ENCODE results near the gene PRAMEF8.
"Not testable (repeated sequence)": the region's sequence is repeated elsewhere in the genome, so short reads cannot be mapped to it uniquely, and the experiment has no call there.

Gene PRAMEF8

DNA sequence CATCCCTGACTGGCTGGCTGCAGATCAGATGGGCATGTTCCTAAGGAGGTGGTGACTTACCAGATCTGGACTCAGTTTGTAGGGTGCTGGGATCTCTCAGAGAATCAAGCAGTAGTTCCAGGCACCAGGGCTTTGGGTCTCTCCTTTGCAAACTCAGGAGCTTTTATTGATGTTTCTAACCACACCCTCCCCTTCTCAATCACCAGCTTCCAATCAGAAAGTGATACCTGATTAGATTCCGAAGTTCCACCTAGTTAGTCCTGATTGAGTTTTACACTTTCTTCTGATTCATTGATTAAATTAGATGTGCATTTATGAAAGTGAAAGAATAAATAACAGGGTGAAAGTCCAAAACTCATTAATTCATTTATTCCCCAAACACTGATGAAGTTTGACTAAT, at the start of gene PRAMEF8:
TSS of gene PRAMEF8 (minus strand) at position 101 of the 400 bp plus-strand sequence. CDS start 1,046 bp downstream, outside the sequence.
- not testable (repeated sequence) for DNase-seq

DNA sequence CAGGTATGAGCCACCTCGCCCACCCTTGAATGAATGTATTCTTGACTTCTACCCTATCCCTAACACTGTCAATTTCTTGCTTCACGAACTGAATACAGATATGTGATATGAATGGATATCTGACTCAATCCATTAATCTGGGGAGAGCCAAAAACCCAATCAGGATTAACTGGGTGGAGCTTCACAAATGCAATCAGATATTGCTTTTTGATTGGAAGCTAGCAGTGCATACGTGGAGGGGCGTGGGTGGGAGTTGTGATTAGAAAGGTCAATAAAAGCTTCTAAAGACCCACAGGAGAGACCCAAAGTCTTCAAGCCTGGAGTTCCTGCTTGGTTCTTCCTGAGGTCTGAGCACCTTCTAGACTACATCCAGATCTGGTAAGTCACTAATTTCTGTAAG, 30.3 kb upstream of the PRAMEF8 start, which contains the start of gene PRAMEF15:
TSS of gene PRAMEF15 (plus strand) at position 301 of the 400 bp plus-strand sequence. CDS start 2,827 bp downstream, outside the sequence.
- DNase-seq: not testable (repeated sequence)

DNA sequence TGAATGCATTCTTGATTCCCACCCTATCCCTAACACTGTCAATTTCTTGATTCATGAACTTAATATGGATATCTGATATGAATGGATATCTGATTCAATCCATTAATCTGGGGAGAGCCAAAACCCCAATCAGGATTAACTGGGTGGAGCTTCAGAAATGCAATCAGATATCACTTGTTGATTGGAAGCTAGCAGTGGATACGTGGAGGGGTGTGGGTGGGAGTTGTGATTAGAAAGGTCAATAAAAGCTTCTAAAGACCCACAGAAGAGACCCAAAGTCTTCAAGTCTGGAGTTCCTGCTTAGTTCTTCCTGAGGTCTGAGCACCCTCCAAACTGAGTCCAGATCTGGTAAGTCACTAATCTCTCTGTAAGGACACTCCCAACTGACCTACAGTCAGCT, 18.3 kb upstream of the PRAMEF8 start, which contains the start of gene PRAMEF33:
TSS of gene PRAMEF33 (plus strand) at position 301 of the 400 bp plus-strand sequence. CDS start 2,416 bp downstream, outside the sequence.
- not testable (repeated sequence) for DNase-seq

DNA sequence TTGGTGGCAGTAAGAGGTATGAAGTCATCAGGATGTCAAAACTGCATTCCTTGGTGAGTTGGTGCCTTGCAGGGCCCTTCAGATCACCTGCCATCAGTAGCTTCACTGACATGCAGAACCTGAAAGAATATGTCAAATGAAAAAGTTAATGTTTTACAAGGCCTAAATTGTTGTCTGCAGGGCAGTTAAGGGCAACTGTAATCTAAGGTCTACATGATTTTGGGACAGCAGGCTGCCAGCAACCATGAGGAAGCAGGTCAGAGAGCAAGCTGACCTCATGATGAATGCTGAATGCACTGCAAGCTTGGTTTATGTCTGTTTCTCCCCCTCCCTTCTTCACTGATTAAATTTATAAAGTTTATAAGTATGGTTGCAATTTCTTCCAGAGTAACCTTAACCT, 17.3 kb upstream of the PRAMEF8 start:
- DNase-seq: not testable (repeated sequence)

DNA sequence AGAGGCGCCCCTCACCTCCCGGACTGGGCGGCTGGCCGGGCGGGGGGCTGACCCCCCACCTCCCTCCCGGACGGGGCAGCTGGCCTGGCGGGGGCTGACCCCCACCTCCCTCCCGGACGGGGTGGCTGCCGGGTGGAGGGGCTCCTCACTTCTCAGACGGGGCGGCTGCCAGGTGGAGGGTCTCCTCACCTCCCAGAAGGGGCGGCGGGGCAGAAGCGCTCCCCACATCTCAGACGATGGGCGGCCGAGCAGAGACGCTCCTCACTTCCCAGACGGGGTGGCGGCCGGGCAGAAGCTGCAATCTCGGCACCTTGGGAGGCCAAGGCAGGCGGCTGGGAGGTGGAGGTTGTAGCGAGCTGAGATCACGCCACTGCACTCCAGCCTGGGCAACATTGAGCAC, 13.8 kb upstream of the PRAMEF8 start:
- DNase-seq: not testable (repeated sequence)

DNA sequence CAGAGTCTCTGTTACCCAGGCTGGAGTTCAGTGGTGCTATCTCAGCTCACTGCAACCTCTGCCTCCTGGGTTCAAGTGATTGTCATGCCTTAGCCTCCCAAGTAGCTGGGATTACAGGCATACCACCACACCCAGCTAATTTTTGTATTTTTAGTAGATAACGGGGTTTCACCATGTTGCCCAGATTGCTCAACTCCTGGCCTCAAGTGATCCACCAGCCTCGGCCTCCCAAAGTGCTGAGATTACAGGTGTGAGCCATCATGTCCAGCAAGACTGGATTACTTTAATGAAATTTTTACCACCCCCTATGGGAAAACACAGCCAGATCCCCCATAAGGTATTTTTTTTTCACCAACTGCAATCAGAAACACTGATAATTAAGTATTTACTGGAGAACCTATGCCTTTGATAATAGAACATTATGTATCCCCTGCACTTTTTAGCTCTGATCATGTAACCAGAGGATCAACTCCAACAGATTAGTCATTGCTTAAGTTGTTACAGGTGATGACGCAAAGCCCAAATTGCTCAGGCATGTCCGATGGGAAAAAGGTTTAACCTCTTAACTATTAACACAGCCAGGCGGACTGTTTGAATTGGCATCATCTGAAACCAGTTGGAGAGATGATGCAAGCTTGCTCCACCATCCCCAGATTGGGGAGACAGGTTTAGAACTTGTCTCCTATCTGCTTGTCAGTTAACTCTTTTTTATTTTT, 12.4 kb upstream of the PRAMEF8 start:
- not testable (repeated sequence) for DNase-seq

DNA sequence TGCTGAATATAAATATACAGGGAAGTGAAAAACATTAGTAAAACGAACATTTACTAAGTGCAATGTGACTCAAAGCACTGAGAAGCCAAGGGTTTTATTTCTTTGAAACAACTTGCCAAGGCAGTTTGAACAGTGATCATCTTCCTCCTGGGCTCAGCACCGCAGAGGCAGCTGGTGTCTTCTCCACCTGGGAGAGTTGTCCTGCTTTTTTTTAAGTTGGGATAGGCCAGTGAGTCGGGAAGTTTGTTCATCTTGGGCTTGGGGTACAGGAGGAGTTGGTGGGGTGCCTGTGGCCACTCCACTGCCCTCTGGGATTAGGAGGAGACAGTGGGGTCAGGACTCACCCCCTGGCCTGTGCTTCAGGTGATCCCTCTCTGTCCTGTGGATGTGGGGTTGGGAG, 4.1 kb upstream of the PRAMEF8 start:
- DNase-seq: not testable (repeated sequence)

DNA sequence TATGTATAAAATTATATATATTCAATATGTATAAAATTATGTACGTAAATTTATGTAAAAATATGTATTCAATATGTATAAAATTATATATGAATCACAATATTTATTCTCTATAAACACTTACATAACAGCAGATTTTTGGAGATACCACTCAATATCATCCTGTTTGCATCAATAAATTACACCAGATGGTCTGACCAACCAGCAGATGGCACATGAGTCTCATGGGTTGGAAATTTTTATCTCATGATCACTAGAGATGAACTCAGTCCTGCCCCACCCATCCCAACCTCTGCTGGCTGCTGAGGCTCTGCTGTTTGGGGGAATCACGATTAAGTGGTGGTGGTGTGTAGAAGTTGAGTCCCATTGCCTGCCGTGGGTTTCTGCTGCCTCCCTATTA, 5.3 kb downstream of the PRAMEF8 start:
- DNase-seq: not testable (repeated sequence)

DNA sequence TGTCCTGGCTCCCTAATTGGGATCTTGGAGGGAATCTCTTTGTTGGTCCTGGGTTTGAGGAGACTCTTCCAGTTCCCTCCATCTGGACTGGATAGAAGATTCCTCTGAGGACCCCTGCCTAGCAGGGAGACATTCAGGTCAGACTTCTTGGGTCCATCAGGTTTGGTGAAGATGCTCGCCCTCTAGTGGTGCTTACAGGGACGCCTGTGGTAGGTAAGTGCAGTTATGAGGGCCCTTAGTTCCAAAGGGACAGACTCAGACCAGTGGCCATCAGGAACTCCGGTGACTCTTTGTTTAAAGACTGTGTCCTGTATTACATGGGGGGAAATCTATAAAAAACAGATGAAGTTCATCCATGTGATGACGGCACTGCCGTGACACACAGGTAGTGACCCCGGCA, 7.9 kb downstream of the PRAMEF8 start:
- not testable (repeated sequence) for DNase-seq

DNA sequence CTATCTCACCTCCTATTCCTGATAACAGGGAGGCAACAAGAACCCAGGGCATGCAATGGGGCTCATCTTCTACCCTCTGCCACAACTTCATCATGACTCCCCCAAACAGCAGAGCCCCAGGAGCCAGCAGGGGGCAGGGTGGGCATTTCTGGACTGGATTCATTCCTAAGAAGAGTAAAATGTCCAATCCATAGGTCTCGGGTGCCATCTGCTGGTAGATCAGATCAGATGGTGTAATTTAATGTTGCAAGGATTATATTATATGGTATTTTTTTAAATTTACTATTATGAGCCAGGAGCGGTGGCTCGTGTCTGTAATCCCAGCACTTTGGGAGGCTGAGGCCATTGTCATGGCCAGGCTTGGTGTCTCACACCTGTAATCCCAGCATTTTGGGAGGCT, 19.8 kb downstream of the PRAMEF8 start:
- DNase-seq: not testable (repeated sequence)

DNA sequence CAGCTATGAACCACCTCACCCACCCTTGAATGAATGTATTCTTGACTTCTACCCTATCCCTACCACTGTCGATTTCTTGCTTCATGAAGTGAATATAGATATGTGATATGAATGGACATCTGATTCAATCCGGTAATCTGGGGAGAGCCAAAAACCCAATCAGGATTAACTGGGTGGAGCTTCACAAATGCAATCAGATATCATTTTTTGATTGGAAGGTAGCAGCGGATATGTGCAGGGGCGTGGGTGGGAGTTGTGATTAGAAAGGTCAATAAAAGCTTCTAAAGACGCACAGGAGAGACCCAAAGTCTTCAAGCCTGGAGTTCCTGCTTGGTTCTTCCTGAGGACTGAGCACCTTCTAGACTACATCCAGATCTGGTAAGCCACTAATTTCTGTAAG, 31.0 kb downstream of the PRAMEF8 start, which contains the start of gene PRAMEF5:
TSS of gene PRAMEF5 (plus strand) at position 301 of the 400 bp plus-strand sequence. CDS start 5,071 bp downstream, outside the sequence.
- DNase-seq: not testable (repeated sequence)

DNA sequence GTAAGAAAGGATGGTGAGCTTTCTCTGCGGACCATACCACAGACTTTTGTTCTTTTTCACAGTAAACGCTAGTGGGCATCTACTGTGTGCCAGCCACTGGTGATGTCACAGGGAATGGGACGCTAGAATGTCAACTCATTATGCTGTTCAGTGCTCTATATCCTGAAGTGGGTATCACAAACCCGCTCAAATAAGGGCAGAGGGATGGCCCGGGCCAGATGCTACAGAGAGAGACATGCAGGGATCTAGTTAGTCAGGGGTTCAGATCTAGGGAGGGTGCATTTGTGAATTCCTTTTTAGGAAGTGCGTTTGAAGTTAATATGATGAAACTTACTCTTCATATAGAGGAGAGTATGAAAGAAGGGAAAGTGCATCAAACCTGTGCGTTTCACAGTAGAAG, 37.8 kb downstream of the PRAMEF8 start:
- not testable (repeated sequence) for DNase-seq

DNA sequence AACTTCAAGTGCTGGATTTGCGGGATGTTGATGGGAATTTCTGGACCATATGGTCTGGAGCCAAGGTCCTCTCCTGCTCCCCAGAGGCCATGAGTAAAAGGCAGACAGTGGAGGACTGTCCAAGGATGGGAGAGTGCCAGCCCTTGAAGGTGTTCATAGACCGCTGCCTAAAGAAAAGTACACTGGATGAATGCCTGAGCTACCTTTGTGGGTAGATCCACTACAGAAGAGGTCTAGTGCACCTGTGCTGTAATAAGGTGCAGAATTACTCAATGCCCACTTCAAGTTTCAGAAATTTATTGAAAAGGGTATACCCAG, 38.4 kb downstream of the PRAMEF8 start:
- not testable (repeated sequence) for DNase-seq

DNA sequence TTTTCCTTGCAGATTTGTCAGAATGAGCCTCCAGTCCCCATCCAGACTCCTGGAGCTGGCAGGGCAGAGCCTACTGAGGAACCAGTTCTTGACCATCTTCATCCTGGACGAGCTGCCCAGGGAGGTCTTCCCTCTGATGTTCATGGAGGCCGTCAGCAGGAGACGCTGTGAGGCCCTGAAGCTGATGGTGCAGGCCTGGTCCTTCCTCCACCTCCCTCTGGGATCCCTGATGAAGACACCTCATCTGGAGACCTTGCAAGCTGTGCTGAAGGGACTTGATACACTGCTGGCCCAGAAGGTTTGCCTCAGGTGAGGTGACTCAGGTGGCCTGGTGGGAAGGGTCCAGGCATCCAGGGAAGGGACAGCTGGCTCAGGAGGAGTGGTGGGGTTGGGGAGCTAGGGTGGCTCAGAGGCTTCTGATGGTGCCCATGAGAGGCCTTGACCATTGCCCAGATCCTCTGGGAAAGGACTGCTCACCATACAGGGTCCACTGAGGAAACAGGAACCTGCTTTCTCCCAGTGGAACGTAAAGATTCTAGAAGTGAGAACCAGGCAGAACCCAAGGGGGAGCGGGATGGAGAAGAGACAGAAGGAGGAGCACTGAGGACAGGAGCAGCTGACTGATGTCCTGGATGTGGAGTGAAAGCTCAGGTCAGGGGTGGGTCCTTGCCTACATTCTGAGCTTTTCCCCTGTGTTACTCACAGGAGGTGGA, 38.9 kb downstream of the PRAMEF8 start:
- not testable (repeated sequence) for DNase-seq

DNA sequence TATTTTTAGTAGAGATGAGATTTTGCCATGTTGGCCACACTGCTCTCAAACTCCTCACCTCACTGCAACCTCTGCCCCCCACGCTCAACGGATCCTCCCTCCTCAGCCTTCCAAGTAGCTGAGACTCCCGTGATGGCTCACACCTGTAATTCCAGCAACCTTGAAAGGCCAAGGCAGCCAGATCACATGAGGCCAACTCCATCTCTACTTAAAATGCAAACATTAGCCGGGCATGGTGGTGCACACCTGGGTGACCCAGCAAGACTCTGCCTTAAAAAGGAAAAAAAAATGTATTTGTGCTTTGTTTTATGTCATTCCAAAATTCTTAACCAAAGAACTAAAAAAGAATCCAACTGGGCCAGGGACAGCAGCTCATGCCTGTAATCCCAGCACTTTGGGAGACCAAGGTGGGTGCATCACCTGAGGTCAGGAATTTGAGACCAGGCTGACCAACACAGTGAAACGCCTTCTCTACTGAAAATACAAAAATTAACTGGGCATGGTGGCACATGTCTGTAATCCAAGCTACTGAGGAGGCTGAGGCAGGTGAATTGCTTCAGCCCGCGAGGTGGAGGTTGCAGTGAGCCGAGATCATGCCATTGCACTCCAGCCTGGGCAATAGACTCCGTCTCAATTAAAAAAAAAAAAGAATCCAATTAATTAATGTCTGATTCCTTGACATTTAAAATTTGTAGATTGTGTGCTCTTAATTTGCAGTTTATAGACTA, 41.2 kb downstream of the PRAMEF8 start:
- DNase-seq: not testable (repeated sequence)

DNA sequence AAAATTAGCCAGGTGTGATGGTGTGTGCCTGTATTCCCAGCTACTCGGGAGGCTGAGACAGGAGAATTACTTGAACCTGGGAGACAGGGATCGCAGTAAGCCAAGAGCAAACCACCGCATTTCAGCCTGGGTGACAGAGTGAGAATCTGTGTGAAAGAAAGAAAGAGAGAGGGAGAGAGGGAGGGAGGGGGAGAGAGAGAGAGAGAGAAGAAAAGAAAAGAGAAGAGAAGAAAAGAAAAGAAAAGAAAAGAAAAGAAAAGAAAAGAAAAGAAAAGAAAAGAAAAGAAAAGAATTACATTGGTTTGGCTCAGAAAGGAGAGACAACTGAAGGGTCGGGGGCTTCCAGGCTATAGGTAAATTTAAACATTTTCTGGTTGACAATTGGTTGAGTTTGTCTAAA, 45.3 kb downstream of the PRAMEF8 start:
- DNase-seq: not testable (repeated sequence)

DNA sequence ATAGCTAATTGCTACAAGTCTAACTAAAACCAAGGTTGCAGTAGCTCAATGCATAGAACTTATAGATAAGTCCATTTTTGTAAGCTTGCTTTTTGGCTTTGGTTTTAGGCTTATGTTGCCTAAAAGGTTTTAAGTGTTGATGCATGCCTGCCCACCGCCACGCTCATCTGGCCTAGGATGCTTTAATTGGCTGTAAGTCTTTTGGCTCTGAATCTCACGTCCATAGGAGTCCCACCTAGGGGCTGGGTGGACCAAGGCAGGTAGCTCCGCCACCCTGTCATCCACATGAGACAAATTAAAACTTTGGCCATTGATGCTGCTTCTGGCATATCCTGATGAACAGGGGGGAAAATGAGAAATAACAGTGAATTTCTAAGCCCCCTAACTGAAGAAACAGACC, 47.4 kb downstream of the PRAMEF8 start:
- DNase-seq: not testable (repeated sequence)

DNA sequence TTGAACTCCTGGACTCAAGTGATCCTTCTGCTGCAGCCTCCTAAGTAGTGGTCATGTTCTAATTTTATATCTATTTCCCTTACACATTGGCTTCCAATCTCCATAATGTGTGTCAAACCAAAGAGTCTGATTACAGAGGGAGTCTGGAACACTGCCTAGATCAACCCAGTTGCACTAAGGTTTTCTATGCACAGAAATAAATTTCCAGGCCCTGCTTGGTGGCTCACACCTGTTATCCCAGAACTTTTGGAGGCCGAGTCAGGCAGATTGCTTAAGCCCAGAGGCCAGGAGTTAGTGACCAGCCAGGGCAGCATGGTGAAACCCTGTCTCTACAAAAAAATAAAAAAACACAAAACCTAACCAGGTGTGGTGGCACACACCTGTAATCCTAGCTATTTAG, 50.9 kb downstream of the PRAMEF8 start:
- not testable (repeated sequence) for DNase-seq

DNA sequence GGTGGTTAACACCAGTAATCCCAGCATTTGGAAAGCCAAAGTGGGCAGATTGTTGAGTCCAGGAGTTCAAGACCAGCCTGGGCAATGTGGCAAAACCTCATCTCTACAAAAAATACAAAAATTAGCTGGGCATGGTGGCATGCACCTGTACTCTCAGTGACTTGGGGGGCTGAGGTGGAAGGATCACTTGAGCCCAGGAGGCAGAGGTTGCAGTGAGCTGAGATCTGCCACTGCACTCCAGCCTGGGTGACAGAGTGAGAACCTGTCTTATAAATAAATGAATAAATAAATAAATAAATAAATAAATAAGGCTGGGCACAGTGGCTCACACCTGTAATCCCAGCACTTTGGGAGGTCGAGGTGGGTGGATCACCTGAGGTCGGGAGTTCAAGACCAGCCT, 52.9 kb downstream of the PRAMEF8 start:
- DNase-seq: not testable (repeated sequence)
